Measurements from ENCODE around the gene IMMT. TPM values are rescaled to one million over a fixed set of nuclear protein-coding genes. Genes with fewer than 3 reads are reported as not detected.

The IMMT gene
- total and polyA plus RNA-seq, 2 donors (not counting 3 experiments of a cell fraction or from before 2014, with no cell fraction given) = 35.6 to 112 TPM

DNA sequence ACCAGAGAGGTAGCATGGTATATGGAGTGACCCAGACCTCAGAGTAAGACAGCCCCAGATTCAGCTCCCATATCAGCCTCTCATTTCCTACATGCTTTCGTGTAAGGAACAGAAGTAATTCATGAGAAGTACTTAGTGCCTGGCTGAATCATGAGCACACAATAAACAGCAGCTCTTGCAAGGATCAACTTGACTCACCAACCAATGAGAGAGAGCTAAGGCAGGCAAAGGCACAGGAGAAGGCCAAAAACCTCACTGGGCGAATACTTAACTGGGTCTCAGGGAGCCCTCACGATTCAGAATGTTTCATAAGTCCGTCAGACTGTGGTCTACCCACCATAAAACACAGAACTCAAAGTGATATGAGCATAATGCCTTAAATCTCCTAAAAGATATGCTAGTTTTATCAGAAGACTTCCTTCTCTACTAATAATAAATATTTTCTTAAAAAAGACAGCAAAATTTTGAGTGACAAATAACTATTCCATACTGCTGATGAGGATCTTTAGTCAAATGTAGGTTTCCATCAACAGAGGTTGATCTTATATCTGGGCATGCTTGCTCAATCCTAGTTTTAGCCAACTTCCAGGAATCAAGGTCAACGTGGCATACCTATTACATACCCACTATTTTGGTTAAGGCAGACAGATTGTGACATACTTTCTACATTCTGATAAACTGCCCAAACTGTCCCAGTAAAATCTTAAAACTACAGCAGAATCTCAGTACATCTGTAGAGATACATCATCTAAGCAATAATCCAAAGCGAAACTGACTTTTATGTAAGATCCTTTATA lies 34.9 kb downstream of the IMMT start:
- H4K20me1 ChIP-seq (replicated peaks; ENCODE audit: control insufficient read depth, extremely low read depth, insufficient read depth, low read length) = peaks cover 3% of the 10 kb centered on the region
- DNase-seq (ENCODE audit: low read depth, low spot score) (no peak), FAIRE-seq (no peak)
- H3K27me3 ChIP-seq (ENCODE audit: control insufficient read depth in 2 of 2, insufficient read depth in 2 of 2, low read length in 2 of 2) = no peaks in the 10 kb centered on the region
- dilution Hi-C loops (cut with MboI; ENCODE audit: extremely low pct_ligation_motif_present, low sequenced_read_pairs) (no loop called here), intact Hi-C loops (cut with micrococcal nuclease) (no loop called here)
- peaks cover 18 to 21% of the 10 kb centered on the region in 2 experiments for H3K36me3 ChIP-seq (ENCODE audit: control insufficient read depth in 2 of 2, extremely low read depth in 1 of 2, insufficient read depth in 2 of 2, low read length in 2 of 2)
- H3K9ac ChIP-seq (replicated peaks; ENCODE audit: extremely low read depth, insufficient read depth, low read length) = no peak overlapping the region
- TF ChIP-seq POLR2A (IDR thresholded peaks at IDR 0.05; ENCODE audit: low read depth, low read length) = no peak
- TF ChIP-seq JUN (IDR thresholded peaks at IDR 0.05; ENCODE audit: borderline replicate concordance, insufficient read depth, insufficient read length, low read depth) = no peak
- TF ChIP-seq, protein P1, sequence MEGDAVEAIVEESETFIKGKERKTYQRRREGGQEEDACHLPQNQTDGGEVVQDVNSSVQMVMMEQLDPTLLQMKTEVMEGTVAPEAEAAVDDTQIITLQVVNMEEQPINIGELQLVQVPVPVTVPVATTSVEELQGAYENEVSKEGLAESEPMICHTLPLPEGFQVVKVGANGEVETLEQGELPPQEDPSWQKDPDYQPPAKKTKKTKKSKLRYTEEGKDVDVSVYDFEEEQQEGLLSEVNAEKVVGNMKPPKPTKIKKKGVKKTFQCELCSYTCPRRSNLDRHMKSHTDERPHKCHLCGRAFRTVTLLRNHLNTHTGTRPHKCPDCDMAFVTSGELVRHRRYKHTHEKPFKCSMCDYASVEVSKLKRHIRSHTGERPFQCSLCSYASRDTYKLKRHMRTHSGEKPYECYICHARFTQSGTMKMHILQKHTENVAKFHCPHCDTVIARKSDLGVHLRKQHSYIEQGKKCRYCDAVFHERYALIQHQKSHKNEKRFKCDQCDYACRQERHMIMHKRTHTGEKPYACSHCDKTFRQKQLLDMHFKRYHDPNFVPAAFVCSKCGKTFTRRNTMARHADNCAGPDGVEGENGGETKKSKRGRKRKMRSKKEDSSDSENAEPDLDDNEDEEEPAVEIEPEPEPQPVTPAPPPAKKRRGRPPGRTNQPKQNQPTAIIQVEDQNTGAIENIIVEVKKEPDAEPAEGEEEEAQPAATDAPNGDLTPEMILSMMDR (IDR thresholded peaks at IDR 0.05; ENCODE audit: extremely low read depth in 1 of 2, insufficient read depth in 1 of 2, low read depth in 1 of 2, low read length in 2 of 2) = no peak
- no peak for TF ChIP-seq EZH2 (IDR thresholded peaks at IDR 0.05; ENCODE audit: borderline replicate concordance, low read depth, low read length, severe bottlenecking)
- TF ChIP-seq MYC (IDR thresholded peaks at IDR 0.05; ENCODE audit: low read depth, low read length) = no peak
- TF ChIP-seq, protein P2, sequence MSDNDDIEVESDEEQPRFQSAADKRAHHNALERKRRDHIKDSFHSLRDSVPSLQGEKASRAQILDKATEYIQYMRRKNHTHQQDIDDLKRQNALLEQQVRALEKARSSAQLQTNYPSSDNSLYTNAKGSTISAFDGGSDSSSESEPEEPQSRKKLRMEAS (IDR thresholded peaks at IDR 0.05; ENCODE audit: insufficient read depth, insufficient read length) = no peak
- no peak for TF ChIP-seq FOS (IDR thresholded peaks at IDR 0.05; ENCODE audit: borderline replicate concordance, insufficient read depth, low read length)
- TF ChIP-seq GATA2 (IDR thresholded peaks at IDR 0.05; ENCODE audit: insufficient read depth, insufficient read length, low read depth, low read length) = no peak
- TF ChIP-seq POLR2AphosphoS5 (IDR thresholded peaks at IDR 0.05; ENCODE audit: insufficient read depth, low read depth, low read length) = no peak
- H3K4me3 ChIP-seq (replicated peaks in 1 of 3; ENCODE audit: insufficient read depth in 1 of 3, low read depth in 1 of 3, low read length in 3 of 3) = no peak overlapping the region
- H3K4me1 ChIP-seq (ENCODE audit: control insufficient read depth, extremely low read depth, insufficient read depth, low read length) = no peaks in the 10 kb centered on the region
- H3K9me1 ChIP-seq (replicated peaks; ENCODE audit: control insufficient read depth, extremely low read depth, insufficient read depth, low read length) = no peaks in the 10 kb centered on the region
- no peaks in the 10 kb centered on the region for H3K79me2 ChIP-seq (ENCODE audit: control insufficient read depth, insufficient read depth, low read length)
- H2AFZ ChIP-seq (ENCODE audit: low read depth, low read length) = no peak overlapping the region
- ChIA-PET CTCF (no interaction called here), POLR2A (no interaction called here)
- no peaks in the 10 kb centered on the region for H3K9me3 ChIP-seq (replicated peaks; ENCODE audit: control insufficient read depth, insufficient read depth, low read length)
- no peak overlapping the region for H3K4me2 ChIP-seq (ENCODE audit: insufficient read depth, low read length)
- H3K27ac ChIP-seq (ENCODE audit: insufficient read depth, low read depth, low read length) = no peak overlapping the region
- no TSS peak for BruUV-seq (replicated peaks)

All from endothelial cell of umbilical vein (primary cell).